PC-3 (cell line): Measurements from ENCODE around the gene RRBP1. TPM values are rescaled to one million over a fixed set of nuclear protein-coding genes. Genes with fewer than 3 reads are reported as not detected.

Experiments used
- ATAC-seq: fragments of 200-7000 bp; cut with Tn5 transposase; 2 replicates; pipeline ENCODE4 v1.9.1; 2020; ENCODE audit warnings: mild to moderate bottlenecking, moderate library complexity
- BruUV-seq: library from RNA; stranded (reverse); fragments of 400-500 nt; replicated peaks from 2 replicates; lab custom pipeline; 2021; lab: Mats Ljungman, UMichigan
- CTCF ChIA-PET: fragments of 300-600 bp; sonication (Branson Sonifier 250); formaldehyde crosslinking; loops from one replicate; lab custom pipeline; 2022; ENCODE audit warnings: antibody characterized with exemption; lab: Charles Lee
- POLR2A ChIA-PET: fragments of 300-600 bp; sonication (Branson Sonifier 250); formaldehyde crosslinking; loops from one replicate; lab custom pipeline; 2022; ENCODE audit warnings: antibody characterized with exemption; ENCODE audit not compliant: unreplicated experiment; lab: Charles Lee
- DNase-seq: peaks from one replicate; pipeline ENCODE4 v3.0.0-alpha.2; 2015
- H2AFZ ChIP-seq: fragments of 300-600 bp; sonication (generic); 2 replicates; pipeline ENCODE4 v1.6.0; 2016; ENCODE audit warnings: antibody characterized with exemption, low read length
- H3F3A ChIP-seq: fragments of 300-600 bp; sonication (generic); one replicate; pipeline ENCODE4 v1.6.0; 2017; ENCODE audit warnings: antibody characterized with exemption, low read length, control low read depth, mild to moderate bottlenecking; ENCODE audit not compliant: unreplicated experiment
- H3K27ac ChIP-seq: fragments of 300-600 bp; sonication (generic); 2 replicates; pipeline ENCODE4 v1.5.1; 2016; ENCODE audit warnings: mild to moderate bottlenecking, low read length
- H3K27me3 ChIP-seq: fragments of 300-600 bp; sonication (generic); 2 replicates; pipeline ENCODE4 v1.6.1; 2016; ENCODE audit warnings: low read length, mixed read lengths
- H3K36me3 ChIP-seq: fragments of 300-600 bp; sonication (generic); 2 replicates; pipeline ENCODE4 v1.6.1; 2016; ENCODE audit warnings: low read depth, mixed run types, low read length, mixed read lengths
- H3K4me1 ChIP-seq: fragments of 300-600 bp; sonication (generic); 2 replicates; pipeline ENCODE4 v1.5.1; 2016; ENCODE audit warnings: low read length; ENCODE audit not compliant: insufficient read depth
- H3K4me2 ChIP-seq: fragments of 300-600 bp; sonication (generic); 2 replicates; pipeline ENCODE4 v1.6.0; 2016; ENCODE audit warnings: low read length
- H3K4me3 ChIP-seq: fragments of 300-600 bp; sonication (generic); 2 replicates; pipeline ENCODE4 v1.5.1; 2016; ENCODE audit warnings: mild to moderate bottlenecking, low read length, mixed read lengths
- H3K79me2 ChIP-seq: fragments of 300-600 bp; sonication (generic); 2 replicates; pipeline ENCODE4 v1.6.1; 2017; ENCODE audit warnings: low read length, mixed read lengths
- H3K9ac ChIP-seq: fragments of 300-600 bp; sonication (generic); 2 replicates; pipeline ENCODE4 v1.6.0; 2016; ENCODE audit warnings: mild to moderate bottlenecking, low read length
- H3K9me2 ChIP-seq: fragments of 300-600 bp; sonication (generic); replicated peaks from 2 replicates; pipeline ENCODE4 v1.6.1; 2016; ENCODE audit warnings: mixed run types, low read length, mixed read lengths
- H3K9me3 ChIP-seq: fragments of 300-600 bp; sonication (generic); 2 replicates; pipeline ENCODE4 v1.6.1; 2016; ENCODE audit warnings: low read length, mixed read lengths
- H4K20me1 ChIP-seq: fragments of 300-600 bp; sonication (generic); 2 replicates; pipeline ENCODE4 v1.6.1; 2016; ENCODE audit warnings: low read length, mixed read lengths
- EZH2 ChIP-seq: fragments of 300-600 bp; sonication (generic); IDR thresholded peaks from one replicate; pipeline ENCODE4 v1.6.1; 2017; ENCODE audit warnings: antibody characterized with exemption, mild to moderate bottlenecking, low read length; ENCODE audit not compliant: unreplicated experiment
- EZH2phosphoT487 ChIP-seq: fragments of 300-600 bp; sonication (generic); IDR thresholded peaks from 2 replicates; pipeline ENCODE4 v1.6.1; 2018; ENCODE audit warnings: mild to moderate bottlenecking, antibody characterized with exemption, low read length, borderline replicate concordance
- intact Hi-C: fragments of 100-400 bp; cut with micrococcal nuclease; formaldehyde crosslinking; loops from 2 replicates; pipeline ENCODE4 v1.9.0; 2023
- total RNA-seq: library from RNA; depleted of rRNA; stranded (reverse); fragments of >200 nt; gene quantifications from 2 replicates; pipeline ENCODE4 v1.2.3, GENCODE V29; 2014
- TF ChIP-seq, protein P1 (sequence below): fragments of 300-600 bp; sonication (generic); conservative IDR thresholded peaks from 2 replicates; pipeline ENCODE4 v1.5.1; 2017; ENCODE audit warnings: antibody characterized with exemption, low read depth, mild to moderate bottlenecking, low read length

Gene RRBP1
- total RNA-seq, 1 experiment from 2014 or later, result 176 TPM

GRCh38 chr20:17651129-17651759 is 30.8 kb downstream of the RRBP1 start:
- H3K4me2 ChIP-seq, result 0 out of 2 replicates have a peak overlapping the region, but pooled peaks have one; percentile 0
- no TSS peak for BruUV-seq
- intact Hi-C loops, result loop anchor here (10.0 kb wide), 1 partner anchor 344 kb away; no protein-coding TSS in a partner anchor
- no peak overlapping the region for H3K9ac ChIP-seq
- peaks cover 24% of the 10 kb centered on the region; the same call in 1 of the 2 replicates for H4K20me1 ChIP-seq
- H3K27me3 ChIP-seq, result no peaks in the 10 kb centered on the region
- TF ChIP-seq, protein P1, sequence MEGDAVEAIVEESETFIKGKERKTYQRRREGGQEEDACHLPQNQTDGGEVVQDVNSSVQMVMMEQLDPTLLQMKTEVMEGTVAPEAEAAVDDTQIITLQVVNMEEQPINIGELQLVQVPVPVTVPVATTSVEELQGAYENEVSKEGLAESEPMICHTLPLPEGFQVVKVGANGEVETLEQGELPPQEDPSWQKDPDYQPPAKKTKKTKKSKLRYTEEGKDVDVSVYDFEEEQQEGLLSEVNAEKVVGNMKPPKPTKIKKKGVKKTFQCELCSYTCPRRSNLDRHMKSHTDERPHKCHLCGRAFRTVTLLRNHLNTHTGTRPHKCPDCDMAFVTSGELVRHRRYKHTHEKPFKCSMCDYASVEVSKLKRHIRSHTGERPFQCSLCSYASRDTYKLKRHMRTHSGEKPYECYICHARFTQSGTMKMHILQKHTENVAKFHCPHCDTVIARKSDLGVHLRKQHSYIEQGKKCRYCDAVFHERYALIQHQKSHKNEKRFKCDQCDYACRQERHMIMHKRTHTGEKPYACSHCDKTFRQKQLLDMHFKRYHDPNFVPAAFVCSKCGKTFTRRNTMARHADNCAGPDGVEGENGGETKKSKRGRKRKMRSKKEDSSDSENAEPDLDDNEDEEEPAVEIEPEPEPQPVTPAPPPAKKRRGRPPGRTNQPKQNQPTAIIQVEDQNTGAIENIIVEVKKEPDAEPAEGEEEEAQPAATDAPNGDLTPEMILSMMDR, result no peak
- TF ChIP-seq EZH2, result no peak
- TF ChIP-seq EZH2phosphoT487, result no peak
- peaks cover 2% of the 10 kb centered on the region for H3F3A ChIP-seq
- DNase-seq, result peak; percentile 49
- POLR2A ChIA-PET, result no interaction called here
- CTCF ChIA-PET, result no interaction called here
- no peak overlapping the region for H3K4me3 ChIP-seq
- no peak overlapping the region for H3K27ac ChIP-seq
- peaks cover 19% of the 10 kb centered on the region for H3K36me3 ChIP-seq
- peaks cover 20% of the 10 kb centered on the region for H3K4me1 ChIP-seq
- H3K79me2 ChIP-seq, result peaks cover 89% of the 10 kb centered on the region
- H3K9me3 ChIP-seq, result no peaks in the 10 kb centered on the region
- H3K9me2 ChIP-seq, result no peaks in the 10 kb centered on the region
- peak; percentile 37; the same call in 1 of the 2 replicates for ATAC-seq
- no peak overlapping the region for H2AFZ ChIP-seq

GRCh38 chr20:17650301-17651128 is 31.5 kb downstream of the RRBP1 start:
- no peaks in the 10 kb centered on the region for H3K27me3 ChIP-seq
- H3K27ac ChIP-seq, result no peak overlapping the region
- no peaks in the 10 kb centered on the region for H3K9me2 ChIP-seq
- no peak for TF ChIP-seq EZH2
- TF ChIP-seq EZH2phosphoT487, result no peak
- TF ChIP-seq, protein P1, result no peak
- H3K4me3 ChIP-seq, result no peak overlapping the region
- H2AFZ ChIP-seq, result no peak overlapping the region
- H3K79me2 ChIP-seq, result peaks cover 90% of the 10 kb centered on the region
- BruUV-seq, result no TSS peak
- peaks cover 13% of the 10 kb centered on the region; the same call in 1 of the 2 replicates for H3K4me1 ChIP-seq
- ATAC-seq, result no peak
- H3K9ac ChIP-seq, result no peak overlapping the region
- CTCF ChIA-PET, result no interaction called here
- 0 out of 2 replicates have a peak overlapping the region, but pooled peaks have one; percentile 0 for H3K4me2 ChIP-seq
- H3K9me3 ChIP-seq, result no peaks in the 10 kb centered on the region
- H3K36me3 ChIP-seq, result peaks cover 16% of the 10 kb centered on the region
- peaks cover 31% of the 10 kb centered on the region; the same call in 1 of the 2 replicates for H4K20me1 ChIP-seq
- intact Hi-C loops, result loop anchor here (10.0 kb wide), 1 partner anchor 344 kb away; no protein-coding TSS in a partner anchor
- POLR2A ChIA-PET, result no interaction called here
- no peak for DNase-seq
- H3F3A ChIP-seq, result peaks cover 3% of the 10 kb centered on the region
